ENCODE data around the gene CNIH3. TPM values are rescaled to one million over a fixed set of nuclear protein-coding genes. Genes with fewer than 3 reads are reported as not detected.

CNIH3 gene
- total and polyA plus RNA-seq, 10 of the 15 experiments (the other 5 are each of a cell fraction or from before 2014, with no cell fraction given) = 0.77 to 5.8 (median 1.8) TPM

- ChIA-PET RAD21 (ENCODE audit: unreplicated experiment) (interaction anchor here (1.1 to 2.1 kb wide), 3 partner anchors 38 to 120 kb away, joined by 3 to 6 read pairs (median 4); no protein-coding TSS in a partner anchor), CTCF (interaction anchor here (0.8 to 2.4 kb wide), 7 partner anchors 8 to 95 kb away, joined by 3 to 16 read pairs (median 3); no protein-coding TSS in a partner anchor), POLR2A (no interaction called here), SMC1A (ENCODE audit: uncharacterized antibody, unreplicated experiment) (interaction anchor here (0.7 to 3.1 kb wide), 13 partner anchors 9 to 132 kb away, joined by 3 to 16 read pairs (median 4); no protein-coding TSS in a partner anchor)
- H3K79me2 ChIP-seq (ENCODE audit: control insufficient read depth, insufficient read depth, low read length) = no peaks in the 10 kb centered on the region
- no peak overlapping the region for H3K4me2 ChIP-seq (ENCODE audit: control insufficient read depth, insufficient read depth)
- no peaks in the 10 kb centered on the region for H3K36me3 ChIP-seq (ENCODE audit: control insufficient read depth in 2 of 2, insufficient read depth in 2 of 2, low read length in 1 of 2)
- no peaks in the 10 kb centered on the region for H3K9me3 ChIP-seq (replicated peaks; ENCODE audit: control insufficient read depth, insufficient read depth, low read length)
- H3K27ac ChIP-seq (ENCODE audit: control insufficient read depth, insufficient read depth) = no peak overlapping the region
- peak; percentile 91 for ATAC-seq
- H4K20me1 ChIP-seq (ENCODE audit: control insufficient read depth, insufficient read depth) = no peaks in the 10 kb centered on the region
- no peaks in the 10 kb centered on the region for H3K27me3 ChIP-seq (replicated peaks in 1 of 2; ENCODE audit: control insufficient read depth in 2 of 2, insufficient read depth in 2 of 2, low read length in 1 of 2)
- BruUV-seq (replicated peaks) = no TSS peak
- no peak overlapping the region for H3K4me3 ChIP-seq
- in situ Hi-C loops (cut with MboI) = no loop called here
- 46% methylated on average over 2 of the region's 2 CpGs for WGBS (ENCODE audit: insufficient coverage, insufficient replicate concordance, low lambda C conversion rate, missing lambda C conversion rate)
- TF ChIP-seq SMARCA5 (IDR thresholded peaks at IDR 0.05) (no peak), RAD21 (IDR thresholded peaks at IDR 0.05; ENCODE audit: insufficient read depth, low read depth, low read length) (peak; percentile 52), SMC3 (IDR thresholded peaks at IDR 0.05; ENCODE audit: borderline replicate concordance, low read length) (peak; percentile 35; the same call in 1 of the 2 replicates), STAT1 (conservative IDR thresholded peaks at IDR 0.05) (no peak), ZBTB4 (CRISPR knock-in tag; IDR thresholded peaks at IDR 0.05) (no peak), TCF7 (IDR thresholded peaks at IDR 0.05; ENCODE audit: borderline replicate concordance) (no peak), NFXL1 (IDR thresholded peaks at IDR 0.05; ENCODE audit: borderline replicate concordance) (no peak), GATAD2B (conservative IDR thresholded peaks at IDR 0.05; ENCODE audit: low read depth) (no peak), NR2F1 (conservative IDR thresholded peaks at IDR 0.05) (no peak), KDM1A (IDR thresholded peaks at IDR 0.05; ENCODE audit: borderline replicate concordance) (no peak), SPI1 (IDR thresholded peaks at IDR 0.05; ENCODE audit: borderline replicate concordance, insufficient read depth, low read depth, low read length) (peak; percentile 33; the same call in 1 of the 2 replicates), CTCF (IDR thresholded peaks at IDR 0.05 in 2 of 3, conservative IDR thresholded peaks at IDR 0.05 in 1 of 3; ENCODE audit: control insufficient read depth in 2 of 3, extremely low read depth in 1 of 3, insufficient read depth in 1 of 3, low read depth in 3 of 3, low read length in 3 of 3) (peak in 2 of 3 experiments; percentile 42 to 59; a peak in 4 of 6 replicates)
- no peak overlapping the region for H2AFZ ChIP-seq (ENCODE audit: control insufficient read depth, low read depth, low read length)
- no peak for FAIRE-seq
- H3K9ac ChIP-seq (ENCODE audit: control insufficient read depth, insufficient read depth, low read length) = no peak overlapping the region
- H3K4me1 ChIP-seq (ENCODE audit: control insufficient read depth, insufficient read depth, low read length) = no peaks in the 10 kb centered on the region
- intact Hi-C loops (cut with micrococcal nuclease; ENCODE audit: unreplicated experiment) = no loop called here
- DNase-seq (ENCODE audit: low read depth, low spot score) = no peak
These were observed 158.3 kb downstream of the CNIH3 start for GRCh38 chr1:224774378-224774777.

Data from GM12878 (cell line).